K562 (cell line): ENCODE data around the gene NRG3.

ENCODE experiments used
- ATF3 ChIP-seq, 2 experiments: fragments of 450-650 bp in 1 of 2; sonication (generic) in 1 of 2; formaldehyde crosslinking in 1 of 2; IDR thresholded peaks in 1 of 2; conservative IDR thresholded peaks in 1 of 2; 2 replicates each; pipeline versions ENCODE4 v1.6.1 to v1.8.1; 2016 to 2023; ENCODE audit warnings: mild to moderate bottlenecking in 2 of 2, moderate library complexity in 2 of 2, inconsistent platforms in 1 of 2, missing genetic modification reagents in 1 of 2
- BRCA1 ChIP-seq, 2 experiments: fragments of 450-650 bp in 1 of 2; sonication (generic) in 1 of 2; formaldehyde crosslinking in 1 of 2; IDR thresholded peaks; 2 replicates each; pipeline versions ENCODE4 v1.5.0 to v1.6.1; 2017 to 2020; ENCODE audit warnings: mild to moderate bottlenecking in 1 of 2, missing genetic modification reagents in 1 of 2
- BRF2 ChIP-seq: IDR thresholded peaks from 3 replicates; pipeline ENCODE4 v1.6.1; 2011; ENCODE audit warnings: borderline replicate concordance, mild to moderate bottlenecking; ENCODE audit not compliant: insufficient read length, insufficient read depth
- CTCF ChIP-seq, 3 experiments: IDR thresholded peaks in 2 of 3; conservative IDR thresholded peaks in 1 of 3; 2 replicates each; pipeline ENCODE4 v1.5.1; 2011 to 2012; ENCODE audit warnings: low read length in 3 of 3, mild to moderate bottlenecking in 3 of 3, control low read depth in 2 of 3, improper control_type of control experiment in 1 of 3, inconsistent platforms in 1 of 3, low read depth in 1 of 3, mixed read lengths in 1 of 3, moderate library complexity in 1 of 3; ENCODE audit not compliant: insufficient read depth in 2 of 3
- EZH2 ChIP-seq: IDR thresholded peaks from 2 replicates; pipeline ENCODE4 v1.6.1; 2012; ENCODE audit warnings: low read depth, mild to moderate bottlenecking, inconsistent platforms, low read length, borderline replicate concordance
- HES1 ChIP-seq: fragments of 450-650 bp; IDR thresholded peaks from 2 replicates; pipeline ENCODE4 v1.6.1; 2016; ENCODE audit warnings: low read depth, mild to moderate bottlenecking, moderate library complexity
- IRF1 ChIP-seq: sonication (generic); formaldehyde crosslinking; IDR thresholded peaks from 2 replicates; pipeline ENCODE4 v1.8.0; 2022; ENCODE audit warnings: missing genetic modification reagents, mild to moderate bottlenecking, borderline replicate concordance
- MAFK ChIP-seq: IDR thresholded peaks from 2 replicates; pipeline ENCODE4 v1.6.1; 2011; ENCODE audit warnings: low read length, improper control_type of control experiment
- TBP ChIP-seq: optimal IDR thresholded peaks from 2 replicates; pipeline ENCODE3; 2011; ENCODE audit warnings: low read depth, low read length, improper control_type of control experiment

GRCh38 chr10:82738592-82738991 is 863.6 kb downstream of the NRG3 start:
- TF ChIP-seq IRF1 (CRISPR knock-in tag) (no peak), TBP (no peak), BRCA1 (IDR thresholded peaks at IDR 0.05) (no peak), BRCA1 (CRISPR knock-in tag; IDR thresholded peaks at IDR 0.05) (no peak), MAFK (no peak), HES1 (no peak), CTCF (IDR thresholded peaks at IDR 0.05 in 2 of 3, conservative IDR thresholded peaks at IDR 0.05 in 1 of 3; ENCODE audit: insufficient read depth in 2 of 3, low read depth in 1 of 3, low read length in 3 of 3) (no peak), EZH2 (no peak), ATF3 (IDR thresholded peaks at IDR 0.05) (no peak), ATF3 (CRISPR knock-in tag; conservative IDR thresholded peaks at IDR 0.05) (no peak), BRF2 (no peak)
